ENCODE measurements around the gene CCDC102B.

DNA sequence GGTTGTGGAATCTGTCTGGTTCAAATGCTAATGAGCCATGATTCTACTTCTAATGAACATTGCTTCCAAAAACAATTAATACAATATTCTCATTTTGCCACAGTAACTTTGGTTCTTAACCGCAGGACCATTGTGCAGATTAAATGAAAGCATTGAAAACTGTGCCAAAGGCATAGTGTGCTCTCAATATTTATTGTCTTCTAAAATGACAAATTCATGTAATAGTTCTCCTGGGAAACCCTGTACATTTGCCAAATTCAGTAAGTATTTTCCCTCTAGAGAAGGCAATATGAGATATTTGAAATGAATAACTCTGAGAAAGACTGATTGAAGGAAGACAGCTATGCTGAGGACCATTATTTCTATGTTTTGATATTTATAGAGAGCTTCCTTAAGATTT lies 246.3 kb downstream of the CCDC102B start:
- TF ChIP-seq, protein P1, sequence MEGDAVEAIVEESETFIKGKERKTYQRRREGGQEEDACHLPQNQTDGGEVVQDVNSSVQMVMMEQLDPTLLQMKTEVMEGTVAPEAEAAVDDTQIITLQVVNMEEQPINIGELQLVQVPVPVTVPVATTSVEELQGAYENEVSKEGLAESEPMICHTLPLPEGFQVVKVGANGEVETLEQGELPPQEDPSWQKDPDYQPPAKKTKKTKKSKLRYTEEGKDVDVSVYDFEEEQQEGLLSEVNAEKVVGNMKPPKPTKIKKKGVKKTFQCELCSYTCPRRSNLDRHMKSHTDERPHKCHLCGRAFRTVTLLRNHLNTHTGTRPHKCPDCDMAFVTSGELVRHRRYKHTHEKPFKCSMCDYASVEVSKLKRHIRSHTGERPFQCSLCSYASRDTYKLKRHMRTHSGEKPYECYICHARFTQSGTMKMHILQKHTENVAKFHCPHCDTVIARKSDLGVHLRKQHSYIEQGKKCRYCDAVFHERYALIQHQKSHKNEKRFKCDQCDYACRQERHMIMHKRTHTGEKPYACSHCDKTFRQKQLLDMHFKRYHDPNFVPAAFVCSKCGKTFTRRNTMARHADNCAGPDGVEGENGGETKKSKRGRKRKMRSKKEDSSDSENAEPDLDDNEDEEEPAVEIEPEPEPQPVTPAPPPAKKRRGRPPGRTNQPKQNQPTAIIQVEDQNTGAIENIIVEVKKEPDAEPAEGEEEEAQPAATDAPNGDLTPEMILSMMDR (IDR thresholded peaks at IDR 0.05): no peak
- TF ChIP-seq ELF4 (CRISPR knock-in tag; IDR thresholded peaks at IDR 0.05; ENCODE audit: low read depth) (no peak), JUN (CRISPR knock-in tag; IDR thresholded peaks at IDR 0.05) (no peak)
- TF ChIP-seq, protein P2, sequence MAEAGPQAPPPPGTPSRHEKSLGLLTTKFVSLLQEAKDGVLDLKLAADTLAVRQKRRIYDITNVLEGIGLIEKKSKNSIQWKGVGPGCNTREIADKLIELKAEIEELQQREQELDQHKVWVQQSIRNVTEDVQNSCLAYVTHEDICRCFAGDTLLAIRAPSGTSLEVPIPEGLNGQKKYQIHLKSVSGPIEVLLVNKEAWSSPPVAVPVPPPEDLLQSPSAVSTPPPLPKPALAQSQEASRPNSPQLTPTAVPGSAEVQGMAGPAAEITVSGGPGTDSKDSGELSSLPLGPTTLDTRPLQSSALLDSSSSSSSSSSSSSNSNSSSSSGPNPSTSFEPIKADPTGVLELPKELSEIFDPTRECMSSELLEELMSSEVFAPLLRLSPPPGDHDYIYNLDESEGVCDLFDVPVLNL (CRISPR knock-in tag; IDR thresholded peaks at IDR 0.05; ENCODE audit: borderline replicate concordance, low read depth): no peak
- TF ChIP-seq, protein P3, sequence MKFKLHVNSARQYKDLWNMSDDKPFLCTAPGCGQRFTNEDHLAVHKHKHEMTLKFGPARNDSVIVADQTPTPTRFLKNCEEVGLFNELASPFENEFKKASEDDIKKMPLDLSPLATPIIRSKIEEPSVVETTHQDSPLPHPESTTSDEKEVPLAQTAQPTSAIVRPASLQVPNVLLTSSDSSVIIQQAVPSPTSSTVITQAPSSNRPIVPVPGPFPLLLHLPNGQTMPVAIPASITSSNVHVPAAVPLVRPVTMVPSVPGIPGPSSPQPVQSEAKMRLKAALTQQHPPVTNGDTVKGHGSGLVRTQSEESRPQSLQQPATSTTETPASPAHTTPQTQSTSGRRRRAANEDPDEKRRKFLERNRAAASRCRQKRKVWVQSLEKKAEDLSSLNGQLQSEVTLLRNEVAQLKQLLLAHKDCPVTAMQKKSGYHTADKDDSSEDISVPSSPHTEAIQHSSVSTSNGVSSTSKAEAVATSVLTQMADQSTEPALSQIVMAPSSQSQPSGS (CRISPR knock-in tag; IDR thresholded peaks at IDR 0.05; ENCODE audit: borderline replicate concordance, low read depth): no peak

Measured in WTC11 (cell line).